ENCODE measurements around the gene ADAT3. TPM values are rescaled to one million over a fixed set of nuclear protein-coding genes. Genes with fewer than 3 reads are reported as not detected.

ADAT3 gene
- total RNA-seq, 1 donor from 2014 or later = 6.8 TPM

DNA sequence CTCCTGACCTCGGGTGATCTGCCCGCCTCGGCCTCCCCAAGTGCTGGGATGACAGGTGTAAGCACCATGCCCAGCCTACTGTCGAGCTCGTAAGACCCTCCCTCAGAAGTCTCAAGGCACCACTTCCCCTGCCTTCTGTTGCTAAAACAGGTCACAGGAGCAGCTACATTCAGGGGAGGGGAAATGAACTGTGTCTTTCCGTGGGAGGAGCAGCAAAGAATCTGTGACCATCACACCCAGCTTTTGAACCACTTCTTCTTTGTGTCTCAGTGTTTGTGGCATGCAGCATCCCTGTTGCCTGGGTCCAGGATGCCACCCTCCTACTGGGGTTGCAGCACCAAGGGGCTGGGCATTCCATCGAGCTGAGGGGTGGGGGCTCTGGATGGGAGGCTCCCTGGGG is 28.0 kb downstream of the ADAT3 start:
- no peak for DNase-seq (ENCODE audit: extremely low spot score, unreplicated experiment)
- H3K4me3 Mint-ChIP-seq (ENCODE audit: unreplicated experiment) = no peak overlapping the region
- no peak overlapping the region for H3K27ac Mint-ChIP-seq (ENCODE audit: unreplicated experiment)

GRCh38 chr19:1933942-1934341 is 28.7 kb downstream of the ADAT3 start:
- H3K9me3 Mint-ChIP-seq (ENCODE audit: unreplicated experiment) = peaks cover 4% of the 10 kb centered on the region
- TF ChIP-seq, protein P1, sequence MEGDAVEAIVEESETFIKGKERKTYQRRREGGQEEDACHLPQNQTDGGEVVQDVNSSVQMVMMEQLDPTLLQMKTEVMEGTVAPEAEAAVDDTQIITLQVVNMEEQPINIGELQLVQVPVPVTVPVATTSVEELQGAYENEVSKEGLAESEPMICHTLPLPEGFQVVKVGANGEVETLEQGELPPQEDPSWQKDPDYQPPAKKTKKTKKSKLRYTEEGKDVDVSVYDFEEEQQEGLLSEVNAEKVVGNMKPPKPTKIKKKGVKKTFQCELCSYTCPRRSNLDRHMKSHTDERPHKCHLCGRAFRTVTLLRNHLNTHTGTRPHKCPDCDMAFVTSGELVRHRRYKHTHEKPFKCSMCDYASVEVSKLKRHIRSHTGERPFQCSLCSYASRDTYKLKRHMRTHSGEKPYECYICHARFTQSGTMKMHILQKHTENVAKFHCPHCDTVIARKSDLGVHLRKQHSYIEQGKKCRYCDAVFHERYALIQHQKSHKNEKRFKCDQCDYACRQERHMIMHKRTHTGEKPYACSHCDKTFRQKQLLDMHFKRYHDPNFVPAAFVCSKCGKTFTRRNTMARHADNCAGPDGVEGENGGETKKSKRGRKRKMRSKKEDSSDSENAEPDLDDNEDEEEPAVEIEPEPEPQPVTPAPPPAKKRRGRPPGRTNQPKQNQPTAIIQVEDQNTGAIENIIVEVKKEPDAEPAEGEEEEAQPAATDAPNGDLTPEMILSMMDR (IDR thresholded peaks at IDR 0.05) = no peak
- no peaks in the 10 kb centered on the region for H3K36me3 Mint-ChIP-seq (ENCODE audit: unreplicated experiment)
- DNase-seq (ENCODE audit: extremely low spot score, unreplicated experiment) = no peak
- no peak overlapping the region for H3K4me3 Mint-ChIP-seq (ENCODE audit: unreplicated experiment)
- no peak overlapping the region for H3K27ac Mint-ChIP-seq (ENCODE audit: unreplicated experiment)
- H3K27me3 Mint-ChIP-seq (ENCODE audit: unreplicated experiment) = no peaks in the 10 kb centered on the region
- peaks cover 8% of the 10 kb centered on the region for H3K4me1 Mint-ChIP-seq (ENCODE audit: unreplicated experiment)

More for the DNA sequence above, 28.0 kb downstream of the ADAT3 start:
- Mint-ChIP-seq H3K27me3 (ENCODE audit: unreplicated experiment) (no peaks in the 10 kb centered on the region), H3K9me3 (ENCODE audit: unreplicated experiment) (peaks cover 4% of the 10 kb centered on the region), H3K36me3 (ENCODE audit: unreplicated experiment) (no peaks in the 10 kb centered on the region), H3K4me1 (ENCODE audit: unreplicated experiment) (peaks cover 8% of the 10 kb centered on the region)
- TF ChIP-seq, protein P1 (IDR thresholded peaks at IDR 0.05) = no peak

GRCh38 chr19:1935484-1936208 is 30.4 kb downstream of the ADAT3 start:
- no peak overlapping the region for H3K27ac Mint-ChIP-seq (ENCODE audit: unreplicated experiment)
- no peak for DNase-seq (ENCODE audit: extremely low spot score, unreplicated experiment)

GRCh38 chr19:1936430-1936829 is 31.2 kb downstream of the ADAT3 start:
- Mint-ChIP-seq H3K27me3 (ENCODE audit: unreplicated experiment) (no peaks in the 10 kb centered on the region), H3K4me3 (ENCODE audit: unreplicated experiment) (no peak overlapping the region), H3K27ac (ENCODE audit: unreplicated experiment) (no peak overlapping the region), H3K36me3 (ENCODE audit: unreplicated experiment) (no peaks in the 10 kb centered on the region), H3K9me3 (ENCODE audit: unreplicated experiment) (peaks cover 4% of the 10 kb centered on the region), H3K4me1 (ENCODE audit: unreplicated experiment) (peaks cover 6% of the 10 kb centered on the region)
- TF ChIP-seq, protein P1 (IDR thresholded peaks at IDR 0.05) = no peak
- DNase-seq (ENCODE audit: extremely low spot score, unreplicated experiment) = no peak

More at GRCh38 chr19:1935484-1936208, 30.4 kb downstream of the ADAT3 start:
- H3K27me3 Mint-ChIP-seq (ENCODE audit: unreplicated experiment) = no peaks in the 10 kb centered on the region
- H3K36me3 Mint-ChIP-seq (ENCODE audit: unreplicated experiment) = no peaks in the 10 kb centered on the region
- peaks cover 6% of the 10 kb centered on the region for H3K4me1 Mint-ChIP-seq (ENCODE audit: unreplicated experiment)
- TF ChIP-seq, protein P1 (IDR thresholded peaks at IDR 0.05) = no peak
- H3K9me3 Mint-ChIP-seq (ENCODE audit: unreplicated experiment) = peaks cover 4% of the 10 kb centered on the region
- H3K4me3 Mint-ChIP-seq (ENCODE audit: unreplicated experiment) = no peak overlapping the region

DNA sequence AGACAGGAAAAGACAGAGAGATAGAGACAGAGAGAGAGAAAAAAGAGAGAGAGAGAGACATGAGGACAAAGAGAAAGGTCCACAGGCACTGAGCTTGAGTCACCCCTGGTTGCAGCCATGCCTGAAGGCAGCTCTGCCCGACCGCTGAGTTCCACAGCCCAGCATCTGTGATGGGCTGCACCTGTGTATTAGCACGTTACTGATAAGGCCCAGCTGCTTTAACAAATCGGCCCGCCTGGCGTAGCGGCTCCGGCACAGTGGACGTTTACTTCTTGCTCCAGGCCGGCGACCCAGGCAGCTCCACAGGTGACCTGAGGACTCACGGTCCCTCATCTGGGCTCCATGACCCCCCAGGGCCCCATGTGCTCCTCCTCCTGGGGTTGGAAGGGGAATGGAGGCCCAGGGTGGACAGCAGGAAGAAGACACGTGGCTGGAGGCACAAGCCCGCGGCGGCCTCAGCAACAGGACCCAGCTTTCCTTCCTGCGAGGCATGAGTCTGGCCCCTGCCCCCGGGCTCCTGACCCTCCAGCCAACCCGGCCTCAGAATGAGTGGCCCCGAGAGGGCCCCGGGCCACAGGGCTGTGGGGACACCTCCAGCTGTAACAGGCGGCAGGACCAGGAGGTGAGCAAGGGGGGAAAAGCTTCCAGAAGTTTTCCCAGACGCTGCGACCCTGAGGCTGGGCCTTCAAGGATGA is 31.9 kb downstream of the ADAT3 start:
- Mint-ChIP-seq H3K36me3 (ENCODE audit: unreplicated experiment) (no peaks in the 10 kb centered on the region), H3K27ac (ENCODE audit: unreplicated experiment) (no peak overlapping the region), H3K27me3 (ENCODE audit: unreplicated experiment) (no peaks in the 10 kb centered on the region), H3K4me3 (ENCODE audit: unreplicated experiment) (no peak overlapping the region), H3K4me1 (ENCODE audit: unreplicated experiment) (peaks cover 6% of the 10 kb centered on the region), H3K9me3 (ENCODE audit: unreplicated experiment) (peaks cover 4% of the 10 kb centered on the region)
- peak; percentile 83 for DNase-seq (ENCODE audit: extremely low spot score, unreplicated experiment)
- TF ChIP-seq, protein P1 (IDR thresholded peaks at IDR 0.05) = no peak
